Osteocyte (in vitro differentiated cells): ENCODE results near the gene FAM53B. TPM values are rescaled to one million over a fixed set of nuclear protein-coding genes. Genes with fewer than 3 reads are reported as not detected.

Source experiments
- DNase-seq: peaks from one replicate; pipeline ENCODE4 v3.0.0; 2021; ENCODE audit warnings: mixed read lengths; ENCODE audit not compliant: unreplicated experiment; ENCODE audit errors: extremely low spot score
- H3K27ac Mint-ChIP-seq: one replicate; pipeline ENCODE4 v1.8.0; 2021; ENCODE audit warnings: mild to moderate bottlenecking, mixed read lengths; ENCODE audit not compliant: unreplicated experiment
- H3K27me3 Mint-ChIP-seq: one replicate; pipeline ENCODE4 v1.8.0; 2021; ENCODE audit warnings: mixed read lengths; ENCODE audit not compliant: unreplicated experiment
- H3K36me3 Mint-ChIP-seq: one replicate; pipeline ENCODE4 v1.8.0; 2021; ENCODE audit warnings: mixed read lengths; ENCODE audit not compliant: unreplicated experiment
- H3K4me1 Mint-ChIP-seq: one replicate; pipeline ENCODE4 v1.8.0; 2021; ENCODE audit warnings: mixed read lengths; ENCODE audit not compliant: unreplicated experiment
- H3K4me3 Mint-ChIP-seq: one replicate; pipeline ENCODE4 v1.8.0; 2021; ENCODE audit warnings: mild to moderate bottlenecking, moderate library complexity, mixed read lengths; ENCODE audit not compliant: unreplicated experiment
- H3K9me3 Mint-ChIP-seq: one replicate; pipeline ENCODE4 v1.8.0; 2021; ENCODE audit warnings: mixed read lengths; ENCODE audit not compliant: unreplicated experiment
- total RNA-seq: library from RNA; stranded (reverse); gene quantifications from 2 replicates; pipeline ENCODE4 v1.2.1, GENCODE V29; 2021
- TF ChIP-seq, protein P1 (sequence below): fragments of 200-600 bp; sonication (generic); IDR thresholded peaks from 2 replicates; pipeline ENCODE4 v1.5.0; 2021; ENCODE audit warnings: antibody characterized with exemption, mild to moderate bottlenecking, moderate library complexity

Gene FAM53B
- total RNA-seq, 1 donor from 2014 or later: 14.7 TPM

- TF ChIP-seq, protein P1, sequence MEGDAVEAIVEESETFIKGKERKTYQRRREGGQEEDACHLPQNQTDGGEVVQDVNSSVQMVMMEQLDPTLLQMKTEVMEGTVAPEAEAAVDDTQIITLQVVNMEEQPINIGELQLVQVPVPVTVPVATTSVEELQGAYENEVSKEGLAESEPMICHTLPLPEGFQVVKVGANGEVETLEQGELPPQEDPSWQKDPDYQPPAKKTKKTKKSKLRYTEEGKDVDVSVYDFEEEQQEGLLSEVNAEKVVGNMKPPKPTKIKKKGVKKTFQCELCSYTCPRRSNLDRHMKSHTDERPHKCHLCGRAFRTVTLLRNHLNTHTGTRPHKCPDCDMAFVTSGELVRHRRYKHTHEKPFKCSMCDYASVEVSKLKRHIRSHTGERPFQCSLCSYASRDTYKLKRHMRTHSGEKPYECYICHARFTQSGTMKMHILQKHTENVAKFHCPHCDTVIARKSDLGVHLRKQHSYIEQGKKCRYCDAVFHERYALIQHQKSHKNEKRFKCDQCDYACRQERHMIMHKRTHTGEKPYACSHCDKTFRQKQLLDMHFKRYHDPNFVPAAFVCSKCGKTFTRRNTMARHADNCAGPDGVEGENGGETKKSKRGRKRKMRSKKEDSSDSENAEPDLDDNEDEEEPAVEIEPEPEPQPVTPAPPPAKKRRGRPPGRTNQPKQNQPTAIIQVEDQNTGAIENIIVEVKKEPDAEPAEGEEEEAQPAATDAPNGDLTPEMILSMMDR: no peak
- no peak overlapping the region for H3K4me3 Mint-ChIP-seq
- H3K36me3 Mint-ChIP-seq: peaks cover 2% of the 10 kb centered on the region
- no peak overlapping the region for H3K27ac Mint-ChIP-seq
- DNase-seq: no peak
- H3K4me1 Mint-ChIP-seq: peaks cover 12% of the 10 kb centered on the region
- H3K27me3 Mint-ChIP-seq: no peaks in the 10 kb centered on the region
- no peaks in the 10 kb centered on the region for H3K9me3 Mint-ChIP-seq
Observed at GRCh38 chr10:124622158-124622557, 122.0 kb downstream of the FAM53B start.

GRCh38 chr10:124621637-124622036 is 122.5 kb downstream of the FAM53B start:
- H3K36me3 Mint-ChIP-seq: peaks cover 4% of the 10 kb centered on the region
- peaks cover 7% of the 10 kb centered on the region for H3K4me1 Mint-ChIP-seq
- no peak overlapping the region for H3K27ac Mint-ChIP-seq
- DNase-seq: no peak
- no peaks in the 10 kb centered on the region for H3K27me3 Mint-ChIP-seq
- H3K9me3 Mint-ChIP-seq: no peaks in the 10 kb centered on the region
- TF ChIP-seq, protein P1: no peak
- no peak overlapping the region for H3K4me3 Mint-ChIP-seq

DNA sequence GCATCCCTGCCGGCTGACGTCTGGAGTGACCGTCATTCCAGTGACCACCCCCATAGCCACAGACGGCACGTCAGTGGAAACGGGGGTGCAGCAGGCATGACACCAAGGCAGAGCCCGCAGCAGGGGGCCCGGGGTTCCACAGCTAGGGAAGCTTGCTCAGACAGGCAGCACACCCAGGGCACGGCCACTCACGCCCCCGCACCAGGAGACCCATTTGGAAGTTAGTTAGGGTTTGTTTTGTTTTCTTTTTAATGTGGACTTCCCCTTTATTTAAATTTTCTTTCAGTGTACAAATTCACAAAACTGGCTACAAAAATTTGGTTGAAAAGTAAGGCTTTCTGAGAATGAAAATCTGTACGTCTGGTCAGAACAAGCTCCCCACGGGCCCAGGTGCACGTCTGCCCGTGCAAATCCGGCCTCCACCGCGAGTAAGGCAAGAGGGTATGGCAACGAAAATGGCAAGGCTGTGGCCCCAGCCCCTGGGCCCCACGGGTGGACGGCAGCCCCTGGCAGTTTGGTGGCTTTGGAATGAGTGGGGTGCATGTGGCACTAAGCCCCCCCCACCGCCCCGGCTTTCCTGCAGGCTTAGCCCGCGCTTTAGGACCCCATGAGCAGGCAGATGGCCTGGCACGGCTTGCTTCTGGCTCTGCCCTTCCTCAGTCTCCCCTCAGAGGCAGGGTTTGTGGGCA is 124.2 kb downstream of the FAM53B start:
- no peaks in the 10 kb centered on the region for H3K27me3 Mint-ChIP-seq
- H3K9me3 Mint-ChIP-seq: no peaks in the 10 kb centered on the region
- peaks cover 8% of the 10 kb centered on the region for H3K4me1 Mint-ChIP-seq
- H3K4me3 Mint-ChIP-seq: no peak overlapping the region
- TF ChIP-seq, protein P1: no peak
- DNase-seq: no peak
- H3K27ac Mint-ChIP-seq: no peak overlapping the region
- H3K36me3 Mint-ChIP-seq: peaks cover 4% of the 10 kb centered on the region

GRCh38 chr10:124619195-124619594 is 125.0 kb downstream of the FAM53B start:
- Mint-ChIP-seq H3K27ac (no peak overlapping the region), H3K9me3 (no peaks in the 10 kb centered on the region), H3K4me3 (no peak overlapping the region), H3K4me1 (peaks cover 8% of the 10 kb centered on the region), H3K27me3 (no peaks in the 10 kb centered on the region), H3K36me3 (peaks cover 4% of the 10 kb centered on the region)
- TF ChIP-seq, protein P1: no peak
- DNase-seq: no peak

DNA sequence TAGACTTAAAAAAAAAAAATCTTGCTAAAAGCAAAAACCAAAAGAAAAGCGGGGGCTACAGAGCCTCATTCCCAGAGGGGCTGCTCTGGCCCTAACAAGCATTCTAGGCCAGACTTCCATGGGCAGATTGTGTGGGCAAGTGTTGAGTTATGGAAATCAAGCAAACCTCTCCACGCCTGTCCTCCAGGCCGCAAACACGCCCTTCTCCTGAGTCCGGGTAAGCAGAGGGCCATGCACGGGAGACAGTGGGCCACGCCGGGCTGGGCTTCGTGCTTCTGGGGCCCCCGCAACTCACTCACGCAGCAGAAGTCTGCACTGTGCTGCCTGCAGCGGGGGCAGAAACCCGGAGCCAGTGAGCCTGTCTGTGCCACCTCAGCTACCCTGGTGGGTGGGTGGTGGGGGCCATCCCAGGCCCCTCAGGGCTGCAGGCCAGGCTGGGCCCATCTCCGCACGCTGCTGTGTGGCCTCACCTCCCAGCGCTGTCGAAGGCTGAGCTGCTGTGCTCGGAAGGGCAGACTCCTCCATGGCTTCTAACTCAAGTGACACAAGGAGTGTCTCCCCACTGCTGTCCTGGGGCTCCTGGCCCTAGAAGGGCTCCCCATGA is 125.6 kb downstream of the FAM53B start:
- DNase-seq: no peak
- Mint-ChIP-seq H3K36me3 (peaks cover 4% of the 10 kb centered on the region), H3K27me3 (no peaks in the 10 kb centered on the region), H3K4me1 (peaks cover 8% of the 10 kb centered on the region), H3K9me3 (no peaks in the 10 kb centered on the region), H3K27ac (no peak overlapping the region), H3K4me3 (no peak overlapping the region)
- TF ChIP-seq, protein P1: no peak
